Renal cortex interstitium (tissue), 15 donors: ENCODE measurements around the gene HEPHL1. TPM values are rescaled to one million over a fixed set of nuclear protein-coding genes. Genes with fewer than 3 reads are reported as not detected.
"Not testable (repeated sequence)": the region's sequence is repeated elsewhere in the genome, so short reads cannot be mapped to it uniquely, and the experiment has no call there.

Experiments used
- DNase-seq, 11 donors: peaks; one replicate each; pipeline ENCODE4 v3.0.0-alpha.2; 2013; ENCODE audit warnings: low read depth in 9 of 11, low spot score in 4 of 11; ENCODE audit errors: extremely low read depth in 1 of 11
- long read RNA-seq, 16 experiments: transcript quantifications; one replicate each; lab custom pipeline, GENCODE V29; 2026
- polyA plus RNA-seq, 3 donors: library from polyadenylated mRNA; unstranded; fragments of 120-200 nt; gene quantifications; one replicate each; pipeline ENCODE4 v1.2.1, GENCODE V29; 2013; ENCODE audit not compliant: insufficient read length in 3 of 3

HEPHL1 gene, protein sequence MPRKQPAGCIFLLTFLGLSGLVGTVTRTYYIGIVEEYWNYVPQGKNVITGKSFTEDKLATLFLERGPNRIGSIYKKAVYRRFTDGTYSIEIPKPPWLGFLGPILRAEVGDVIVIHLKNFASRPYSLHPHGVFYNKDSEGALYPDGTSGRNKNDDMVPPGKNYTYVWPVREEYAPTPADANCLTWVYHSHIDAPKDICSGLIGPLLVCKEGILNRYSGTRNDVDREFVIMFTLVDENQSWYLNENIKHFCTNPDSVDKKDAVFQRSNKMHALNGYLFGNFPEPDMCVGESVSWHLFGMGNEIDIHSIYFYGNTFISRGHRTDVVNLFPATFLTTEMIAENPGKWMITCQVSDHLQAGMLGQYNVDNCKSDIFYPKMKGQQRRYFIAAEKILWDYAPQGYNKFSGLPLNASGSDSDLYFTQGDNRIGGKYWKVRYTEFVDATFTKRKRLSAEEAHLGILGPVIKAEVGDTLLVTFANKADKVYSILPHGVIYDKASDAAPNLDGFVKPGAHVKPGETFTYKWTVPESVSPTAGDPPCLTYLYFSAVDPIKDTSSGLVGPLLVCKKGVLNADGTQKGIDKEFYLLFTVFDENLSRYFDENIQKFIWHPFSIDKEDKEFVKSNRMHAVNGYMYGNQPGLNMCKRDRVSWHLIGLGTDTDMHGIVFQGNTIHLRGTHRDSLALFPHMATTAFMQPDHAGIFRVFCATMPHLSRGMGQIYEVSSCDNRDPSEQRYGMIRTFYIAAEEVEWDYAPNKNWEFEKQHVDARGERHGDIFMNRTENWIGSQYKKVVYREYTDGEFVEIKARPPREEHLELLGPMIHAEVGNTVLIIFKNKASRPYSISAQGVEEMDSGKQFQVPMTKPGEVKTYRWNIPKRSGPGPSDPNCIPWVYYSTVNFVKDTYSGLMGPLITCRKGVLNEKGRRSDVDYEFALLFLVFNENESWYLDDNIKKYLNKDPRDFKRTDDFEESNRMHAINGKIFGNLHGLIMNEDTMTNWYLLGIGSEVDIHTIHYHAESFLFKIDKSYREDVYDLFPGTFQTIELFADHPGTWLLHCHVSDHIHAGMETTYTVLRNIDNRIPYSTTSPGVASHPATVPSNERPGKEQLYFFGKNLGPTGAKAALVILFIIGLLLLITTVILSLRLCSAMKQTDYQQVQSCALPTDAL
- under 1 TPM in 2 of 3 donors, not detected in 1; 0.09 to 0.20 TPM for polyA plus RNA-seq
- long read RNA-seq, donor 1, partial matches to known transcripts = 0 of 6 reads
- long read RNA-seq, donor 1, other reads (novel, unspliced or antisense) = 6 of 6 reads
- long read RNA-seq, donor 2 = 0 reads
- long read RNA-seq, donor 3 = 0 reads
- long read RNA-seq, donor 4 = 0 reads
- long read RNA-seq, donor 5 = 0 reads
- long read RNA-seq, donor 6 = 0 reads
- long read RNA-seq, donor 7 = 0 reads
- long read RNA-seq, donor 8 = 0 reads
- long read RNA-seq, donor 9 = 0 reads
- long read RNA-seq, donor 10 = 0 reads
- long read RNA-seq, donor 11 = 0 reads
- long read RNA-seq, donor 12 = 0 reads
- long read RNA-seq, donor 13 = 0 reads
- long read RNA-seq, donor 14 = 0 reads
- long read RNA-seq, donor 15 = 0 reads
- long read RNA-seq, donor 16 = 0 reads

DNA sequence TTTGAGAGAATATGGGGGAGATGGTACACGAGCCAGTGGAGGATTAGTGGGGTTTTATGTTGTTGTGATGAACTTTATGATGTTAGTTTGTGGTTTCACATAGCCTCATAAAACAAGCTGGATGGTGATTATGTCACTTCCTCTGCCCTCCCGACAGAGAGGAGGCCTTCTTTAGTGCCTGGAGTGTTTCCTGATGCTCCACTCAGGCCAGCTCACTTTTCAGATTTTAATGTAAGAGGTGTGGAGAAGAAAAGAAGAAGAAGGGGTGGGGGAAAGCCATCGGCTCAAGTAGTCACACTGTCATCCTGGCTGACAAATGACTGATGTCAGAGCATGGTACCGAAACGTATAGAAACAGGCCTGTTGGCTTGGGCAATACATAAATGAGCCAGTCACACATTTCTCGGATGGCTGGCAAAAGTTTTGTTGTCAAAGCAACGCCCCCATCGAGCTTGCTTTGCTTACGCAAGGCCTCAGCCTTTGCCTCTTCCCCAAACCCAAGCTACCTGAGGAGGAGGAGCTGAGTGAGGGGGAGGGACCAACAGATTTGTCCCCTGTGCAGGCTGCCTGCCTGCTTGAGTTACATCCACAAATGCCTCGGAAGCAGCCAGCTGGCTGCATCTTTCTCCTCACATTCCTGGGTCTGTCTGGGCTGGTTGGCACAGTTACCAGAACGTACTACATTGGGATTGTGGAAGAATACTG lies at the start of gene HEPHL1:
Gene HEPHL1 (plus strand): TSS at position 578 of the 705 bp plus-strand sequence. CDS start 15 bp downstream, at position 593.
- DNase-seq = no peak

DNA sequence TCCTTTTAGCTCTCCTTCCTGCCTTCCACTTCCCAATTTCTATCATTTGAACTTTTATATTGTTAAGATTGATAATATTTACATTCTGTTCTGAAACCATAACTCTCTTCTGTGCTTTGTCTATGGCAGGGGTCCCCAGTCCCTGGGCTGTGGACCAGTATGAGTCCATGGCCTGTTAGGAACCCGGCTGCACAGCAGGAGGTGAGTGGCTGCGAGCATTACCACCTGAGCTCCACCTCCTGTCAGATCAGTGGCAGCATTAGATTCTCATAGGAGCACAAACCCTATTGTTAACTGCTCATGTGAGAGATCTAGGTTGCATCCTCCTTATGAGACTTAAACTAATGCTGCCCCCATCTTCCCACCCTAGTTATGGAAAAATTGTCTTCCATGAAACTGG lies 48.4 kb upstream of the HEPHL1 start:
- DNase-seq = no peak

DNA sequence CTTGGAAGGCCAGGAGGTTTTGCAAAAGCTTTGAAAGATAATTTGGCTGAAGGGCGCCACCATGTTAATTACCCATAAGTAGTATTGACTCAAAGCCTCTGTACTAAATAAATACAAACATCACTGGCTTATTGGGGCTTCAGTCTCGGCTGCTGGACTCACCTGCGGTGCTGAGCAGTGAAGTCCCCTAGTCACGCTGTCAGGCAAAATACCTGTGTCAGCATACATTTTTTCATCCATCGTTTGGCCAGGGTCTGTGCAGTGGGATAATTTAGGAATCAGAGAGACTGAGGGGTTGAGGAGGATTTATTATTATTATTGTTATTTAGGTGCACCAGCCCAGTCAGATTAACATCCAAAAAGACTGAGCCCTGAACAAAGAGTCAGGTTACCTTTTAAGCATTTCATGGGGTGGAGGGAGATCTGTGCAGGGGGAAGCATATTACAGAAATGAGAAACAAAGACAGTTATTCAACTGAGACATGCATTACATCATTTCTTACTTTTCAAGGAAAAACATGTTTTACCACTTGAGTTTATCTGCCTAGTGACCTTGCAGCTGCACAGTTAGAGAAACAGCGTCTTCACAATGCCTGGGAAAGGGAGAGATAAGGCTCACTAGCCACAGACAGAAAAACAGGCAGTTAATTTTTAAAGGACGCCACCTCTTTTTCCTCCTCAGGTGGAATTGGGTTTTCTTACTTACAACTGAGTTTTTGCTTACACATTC lies 47.7 kb upstream of the HEPHL1 start:
- not testable (repeated sequence) for DNase-seq

DNA sequence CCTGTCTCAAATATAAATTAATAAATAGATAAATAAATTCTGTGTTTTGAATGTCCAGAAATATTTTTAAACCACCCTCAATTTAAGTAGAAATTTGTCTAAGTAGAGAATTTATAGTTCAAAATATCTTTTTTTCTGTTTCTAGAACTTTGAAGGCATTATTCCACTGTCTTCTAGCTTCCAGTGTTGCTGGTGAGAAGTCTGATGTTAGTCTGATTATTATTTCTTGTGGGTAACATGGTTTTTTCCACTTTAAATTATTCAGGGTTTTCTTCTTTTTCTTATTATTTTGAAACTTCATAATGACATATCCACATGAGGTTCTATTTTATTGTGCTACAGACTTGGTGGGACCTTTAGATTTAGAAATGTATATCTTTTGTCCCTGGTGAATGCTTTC lies 46.4 kb upstream of the HEPHL1 start:
- DNase-seq = no peak

DNA sequence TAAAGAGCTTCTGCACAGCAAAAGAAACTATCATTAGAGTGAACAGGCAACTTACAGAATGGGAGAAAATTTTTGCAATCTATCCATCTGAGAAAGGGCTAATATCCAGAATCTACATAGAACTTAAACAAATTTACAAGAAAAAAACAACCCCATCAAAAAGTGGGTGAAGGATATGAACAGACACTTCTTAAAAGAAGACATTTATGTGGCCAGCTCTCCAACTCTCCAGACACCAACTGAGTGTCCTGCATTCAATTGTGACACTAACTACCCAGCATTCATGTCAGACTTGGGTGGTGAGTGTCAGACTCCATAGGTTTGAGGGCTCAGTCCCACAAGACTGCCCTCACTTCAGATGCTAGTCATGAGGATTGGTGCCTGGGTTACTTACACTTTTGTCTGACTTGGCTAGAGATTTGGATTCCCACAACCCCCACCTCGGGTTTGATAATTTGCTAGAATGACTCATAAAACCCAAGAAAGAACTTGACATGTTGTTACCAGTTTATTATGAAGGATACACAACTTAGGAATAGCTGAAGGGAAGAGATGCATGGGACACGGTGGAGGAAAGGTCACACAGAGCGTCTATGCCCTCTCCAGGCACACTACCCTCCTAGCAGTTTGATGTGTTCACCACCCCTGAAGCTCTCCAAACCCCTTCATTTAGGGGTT lies 44.4 kb upstream of the HEPHL1 start:
- not testable (repeated sequence) for DNase-seq

DNA sequence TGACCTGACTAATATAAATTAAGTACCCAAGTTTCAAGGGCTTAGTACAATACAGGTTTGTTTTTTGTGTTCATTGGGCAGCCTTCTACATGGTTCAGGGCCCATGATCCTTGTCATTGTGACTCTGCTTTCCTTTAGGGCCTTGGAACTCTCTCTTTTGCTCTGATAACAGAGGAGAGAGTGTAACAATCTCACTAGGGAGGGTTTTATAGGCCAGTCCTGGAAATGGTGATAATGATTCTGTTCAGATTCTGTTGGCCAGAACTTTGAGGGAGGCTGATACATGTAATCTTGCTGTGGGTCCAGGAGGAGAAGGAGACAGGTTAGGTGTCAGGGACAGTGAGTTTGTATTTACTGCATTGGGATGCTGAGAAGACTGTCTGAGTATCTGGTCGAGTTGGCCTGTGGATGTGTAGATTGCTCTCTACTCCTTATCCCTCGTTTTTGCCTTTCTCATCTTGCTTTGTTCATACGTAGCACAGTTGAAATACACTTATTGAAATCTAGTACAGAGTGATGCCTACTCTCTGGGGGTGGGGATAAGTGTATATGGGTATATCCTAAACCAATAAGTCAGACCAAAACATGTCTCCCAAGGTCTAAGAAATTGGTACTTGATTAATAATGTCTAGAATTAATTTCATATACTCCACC lies 37.5 kb upstream of the HEPHL1 start:
- DNase-seq = no peak

DNA sequence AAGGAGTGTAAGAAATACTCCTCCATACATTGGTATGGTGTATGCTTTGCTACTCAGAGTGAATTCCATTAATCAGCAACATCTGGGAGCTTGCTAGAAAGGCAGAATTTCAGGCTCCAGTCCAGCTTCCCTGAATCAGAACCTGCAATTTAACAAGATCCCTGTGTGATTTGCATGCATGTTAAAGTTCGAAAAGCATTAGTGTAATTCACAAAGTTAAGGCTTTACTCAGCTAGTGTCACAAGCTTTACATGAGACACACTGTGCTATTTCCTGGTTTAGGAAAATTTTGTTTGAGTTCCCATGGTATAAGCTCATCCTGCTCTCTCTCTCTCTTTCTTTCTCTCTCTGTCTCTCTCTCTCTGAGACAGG lies 37.0 kb upstream of the HEPHL1 start:
- peak in 8 of 11 donors; percentile 2 to 38 (median 20) for DNase-seq

DNA sequence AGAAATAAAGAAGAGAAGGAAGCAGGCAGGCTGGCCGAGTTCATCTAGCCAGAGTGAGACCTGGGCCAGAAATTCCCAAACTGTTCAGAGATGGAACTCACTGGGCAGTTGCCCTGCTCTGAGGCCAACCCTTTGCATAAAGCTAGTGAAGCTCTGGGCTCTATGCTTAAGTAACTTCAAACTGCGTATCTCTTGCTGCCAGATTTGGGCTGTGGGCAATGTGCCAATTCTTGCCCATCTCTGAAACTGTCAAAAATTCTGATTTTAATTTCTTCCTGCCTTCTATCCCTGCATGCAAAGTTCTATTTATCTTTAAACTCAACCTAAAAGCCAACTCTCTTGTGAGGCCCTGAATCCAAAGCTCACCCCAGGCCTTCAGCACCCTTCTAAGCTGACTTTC lies 36.2 kb upstream of the HEPHL1 start:
- DNase-seq = no peak

DNA sequence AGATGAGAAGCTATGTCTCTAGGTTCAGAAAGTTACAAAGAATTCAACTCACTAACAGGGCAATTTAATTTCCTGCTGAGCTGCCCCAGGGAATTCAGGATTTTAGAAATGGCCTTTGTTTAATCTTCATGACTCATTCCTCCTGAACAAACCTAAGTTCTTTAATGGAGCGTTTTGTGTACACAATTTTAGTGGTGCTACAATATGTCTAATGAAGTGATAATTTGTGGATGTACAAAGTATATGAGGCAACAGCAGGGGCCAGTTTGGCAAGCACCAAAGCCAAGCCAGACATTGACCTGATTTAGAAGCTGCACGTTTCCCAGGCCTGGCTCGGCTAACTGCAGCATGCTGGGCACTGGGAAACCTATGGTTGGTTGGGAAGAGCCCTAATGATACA lies 34.4 kb upstream of the HEPHL1 start:
- peak in 1 of 11 donors; percentile 2 for DNase-seq

DNA sequence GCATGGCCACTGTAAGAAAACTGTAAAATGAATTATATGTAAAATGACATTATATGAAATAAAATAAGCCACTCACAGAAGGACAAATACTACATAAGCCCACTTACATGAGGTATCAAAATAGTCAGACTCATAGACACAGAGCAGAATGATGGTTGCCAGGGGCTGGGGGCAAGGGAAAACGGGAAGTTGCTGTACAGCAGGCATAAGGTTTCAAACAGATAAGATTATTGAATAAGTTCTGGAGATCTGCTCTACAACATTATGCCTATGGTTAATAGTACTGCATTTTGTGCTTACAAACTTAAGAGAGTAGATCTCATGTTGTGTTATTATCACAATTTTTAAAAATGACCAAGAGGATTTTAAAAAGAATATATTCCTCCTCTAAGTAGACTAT lies 32.7 kb upstream of the HEPHL1 start:
- no peak for DNase-seq

DNA sequence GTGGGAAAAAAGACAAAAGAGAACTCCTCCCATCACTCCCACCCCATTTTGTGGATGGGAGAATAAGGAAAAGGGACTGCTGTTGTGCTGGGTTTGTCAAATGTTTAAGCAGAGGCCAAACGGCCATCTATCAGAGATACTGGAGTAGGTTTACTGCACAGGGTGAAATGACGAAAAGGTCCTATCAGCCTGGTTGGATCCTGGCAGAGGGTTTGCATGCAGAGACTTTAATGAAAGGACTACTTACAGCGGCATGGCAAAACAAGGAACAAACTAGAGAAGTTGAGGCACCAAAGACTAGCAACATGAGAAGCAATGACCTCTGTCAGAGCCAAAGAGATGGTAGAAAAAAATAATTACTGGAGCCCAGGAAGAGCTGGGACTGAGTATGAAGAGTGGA lies 32.2 kb upstream of the HEPHL1 start:
- DNase-seq = no peak

DNA sequence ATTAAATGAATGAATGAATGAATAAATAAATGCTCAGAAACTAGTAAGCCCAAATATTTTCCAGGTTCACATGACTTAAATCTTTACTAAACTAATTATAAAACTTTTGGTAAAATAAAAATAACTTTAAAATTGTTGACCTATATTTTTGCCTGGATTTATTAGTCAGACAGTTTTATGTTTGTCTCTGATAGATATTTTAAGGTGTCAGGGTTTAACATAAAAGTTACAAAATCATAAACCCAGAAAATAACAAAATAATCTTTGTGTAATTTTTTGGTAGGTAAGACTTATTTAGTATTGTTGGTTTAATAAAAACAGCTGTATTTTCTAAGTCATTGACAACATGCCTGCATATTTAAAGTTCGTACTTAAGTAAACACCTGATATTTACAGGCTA lies 27.4 kb upstream of the HEPHL1 start:
- DNase-seq = no peak

DNA sequence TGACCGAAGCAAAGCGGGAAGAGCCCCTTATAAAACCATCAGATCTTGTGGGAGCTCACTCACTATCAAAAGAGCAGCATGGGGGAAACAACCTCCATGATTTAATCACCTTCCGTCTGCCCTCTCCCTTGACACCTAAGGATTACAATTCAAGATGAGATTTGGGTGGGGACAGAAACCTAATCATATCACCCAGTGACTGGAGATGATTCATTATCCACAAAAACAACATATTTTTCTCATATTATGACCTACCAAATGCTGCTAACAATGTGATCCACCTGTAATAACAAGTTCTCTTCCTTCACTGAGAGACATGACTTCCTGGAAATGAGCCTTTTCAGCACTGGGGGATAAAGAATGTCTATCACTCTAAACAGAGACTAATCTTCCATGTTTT lies 23.4 kb upstream of the HEPHL1 start:
- DNase-seq = no peak

DNA sequence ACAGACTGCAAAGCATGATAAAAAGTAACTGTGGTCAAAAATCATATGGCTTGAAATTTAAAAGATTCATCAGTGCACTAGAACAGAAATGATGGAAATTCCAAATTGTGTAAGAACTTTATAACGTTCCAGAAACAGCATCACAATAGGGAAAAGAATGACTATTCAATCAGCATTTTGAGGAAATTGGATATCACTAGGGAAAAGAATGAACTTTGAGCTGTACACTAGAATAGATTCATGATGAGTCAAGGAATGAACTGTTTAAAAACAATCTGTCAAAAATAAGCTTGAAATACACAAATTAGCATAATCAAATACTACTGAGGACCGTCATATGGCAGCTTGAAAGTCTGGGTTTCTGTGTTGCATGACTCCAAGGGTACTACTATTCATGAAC lies 20.5 kb upstream of the HEPHL1 start:
- no peak for DNase-seq

DNA sequence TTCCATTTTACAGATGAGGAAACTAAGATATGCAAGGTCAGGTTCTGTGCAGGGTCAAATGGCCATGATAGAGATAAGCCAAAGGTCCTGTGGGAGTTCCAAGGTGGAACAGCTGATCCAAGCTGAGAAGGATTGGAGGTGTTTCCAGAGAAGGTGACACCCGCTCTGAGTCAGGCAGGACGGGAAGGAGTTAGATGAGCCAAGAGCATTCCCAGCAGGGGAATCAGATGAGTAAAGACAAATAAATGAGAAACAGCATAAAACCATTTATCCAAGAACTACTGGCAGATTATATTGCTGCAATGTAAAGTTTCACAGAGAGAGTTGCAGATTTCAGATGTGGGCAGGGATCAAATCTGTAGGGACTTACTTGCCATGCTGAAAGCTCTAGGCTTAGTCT lies 18.9 kb upstream of the HEPHL1 start:
- no peak for DNase-seq

DNA sequence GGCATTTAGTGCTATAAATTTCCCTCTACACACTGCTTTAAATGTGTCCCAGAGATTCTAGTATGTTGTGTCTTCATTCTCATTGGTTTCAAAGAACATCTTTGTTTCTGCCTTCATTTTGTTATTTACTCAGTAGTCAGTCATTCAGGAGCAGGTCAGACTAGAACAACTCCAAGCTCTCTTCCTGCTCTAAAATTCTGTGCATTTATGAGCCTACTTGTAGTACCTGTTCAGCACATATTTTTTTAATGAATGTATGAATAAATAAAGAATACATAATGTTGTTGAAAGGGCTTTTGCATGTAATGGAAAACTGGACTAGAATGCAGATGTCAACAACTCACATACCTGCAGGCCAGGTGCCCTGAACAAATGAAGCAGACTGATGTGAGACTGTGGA lies 13.7 kb upstream of the HEPHL1 start:
- no peak for DNase-seq

DNA sequence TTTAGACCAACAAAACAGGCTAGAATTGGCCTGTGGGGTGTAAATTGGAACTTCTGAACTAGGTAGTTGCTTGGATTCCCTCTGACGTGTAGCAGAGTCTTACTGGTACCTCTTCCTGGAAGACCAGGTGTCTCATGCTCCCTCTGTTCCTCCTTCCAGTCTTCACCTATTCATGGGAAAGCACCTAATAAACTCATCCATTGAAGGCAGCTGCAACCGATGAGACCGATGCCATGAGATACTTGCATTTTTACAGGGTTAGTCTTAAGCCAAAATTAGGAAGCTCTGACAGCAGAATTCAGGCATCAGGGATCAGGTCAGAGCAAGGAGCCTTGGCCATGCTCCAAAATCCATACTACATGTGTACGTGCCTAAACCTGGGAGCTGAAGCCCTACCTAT lies 13.2 kb upstream of the HEPHL1 start:
- no peak for DNase-seq
